HepG2 (cell line): ENCODE measurements around the gene NEDD4L. TPM values are rescaled to one million over a fixed set of nuclear protein-coding genes. Genes with fewer than 3 reads are reported as not detected.

Experiments used
- ATAC-seq: fragments of 200-7000 bp; cut with Tn5 transposase; 3 replicates; pipeline ENCODE4 v1.9.1; 2020; ENCODE audit warnings: mild to moderate bottlenecking, moderate library complexity
- BruUV-seq: library from RNA; stranded (reverse); fragments of 400-500 nt; replicated peaks from 2 replicates; lab custom pipeline; 2021; lab: Mats Ljungman, UMichigan
- CTCF ChIA-PET: fragments of 300-600 bp; formaldehyde crosslinking; extraction: SDS; loops from one replicate; lab custom pipeline; 2021; ENCODE audit warnings: low total read pairs, inconsistent platforms, low intra/inter-chr PET ratio; lab: Yijun Ruan, JAX
- POLR2A ChIA-PET: fragments of 350-600 bp; sonication (Branson Sonifier 250); formaldehyde crosslinking; loops from one replicate; lab custom pipeline; 2020; ENCODE audit warnings: antibody characterized with exemption, inconsistent platforms; lab: Yijun Ruan, JAX
- DNase-seq: peaks from one replicate; pipeline ENCODE4 v3.0.0-alpha.2; 2015; ENCODE audit warnings: low spot score
- FAIRE-seq: peaks from 3 replicates; lab custom pipeline; 2011; peaks lifted over from hg19 to GRCh38; lab: Jason Lieb, UNC
- H2AFZ ChIP-seq: one replicate; pipeline ENCODE4 v1.6.1; 2011; ENCODE audit warnings: low read length, inconsistent platforms
- H3K27ac ChIP-seq: fragments of 300-600 bp; 3 replicates; pipeline ENCODE4 v1.8.0; 2011; ENCODE audit warnings: mixed run types, mild to moderate bottlenecking, mixed read lengths, low read length, inconsistent platforms; ENCODE audit not compliant: insufficient read depth; ENCODE audit errors: extremely low read length
- H3K27me3 ChIP-seq, 2 experiments: fragments of 200-600 bp in 1 of 2; 2 replicates in 1 of 2; 3 replicates in 1 of 2; pipeline versions ENCODE4 v1.6.0 to v1.8.0; 2011; ENCODE audit warnings: low read length in 2 of 2, mild to moderate bottlenecking in 2 of 2, moderate library complexity in 2 of 2, inconsistent platforms in 1 of 2; ENCODE audit not compliant: insufficient read depth in 2 of 2, control insufficient read depth in 1 of 2
- H3K36me3 ChIP-seq, 2 experiments: fragments of 200-600 bp in 1 of 2; replicated peaks in 1 of 2; 2 replicates in 1 of 2; 3 replicates in 1 of 2; pipeline versions ENCODE4 v1.5.1 to v1.8.0; 2011; ENCODE audit warnings: low read length in 2 of 2, inconsistent platforms in 1 of 2; ENCODE audit not compliant: insufficient read depth in 2 of 2, control insufficient read depth in 1 of 2
- H3K4me1 ChIP-seq: 2 replicates; pipeline ENCODE4 v1.5.1; 2012; ENCODE audit warnings: low read length, inconsistent platforms; ENCODE audit not compliant: insufficient read depth
- H3K4me2 ChIP-seq: 2 replicates; pipeline ENCODE4 v1.6.0; 2011; ENCODE audit warnings: low read depth, low read length, inconsistent platforms
- H3K4me3 ChIP-seq, 3 experiments: fragments of 200-600 bp in 1 of 3; sonication (generic), shearing (Covaris generic) in 1 of 3; replicated peaks in 1 of 3; 2 replicates each; pipeline ENCODE4 v1.5.1; 2011 to 2016; ENCODE audit warnings: low read length in 3 of 3, inconsistent platforms in 2 of 3, low read depth in 2 of 3, mild to moderate bottlenecking in 2 of 3, control low read depth in 1 of 3, mixed read lengths in 1 of 3; ENCODE audit not compliant: insufficient read depth in 1 of 3
- H3K79me2 ChIP-seq: one replicate; pipeline ENCODE4 v1.6.1; 2011; ENCODE audit warnings: low read length, inconsistent platforms; ENCODE audit not compliant: insufficient read depth
- H3K9ac ChIP-seq: 2 replicates; pipeline ENCODE4 v1.6.0; 2011; ENCODE audit warnings: mild to moderate bottlenecking, low read depth, low read length, inconsistent platforms; ENCODE audit not compliant: insufficient read depth
- H3K9me3 ChIP-seq: 2 replicates; pipeline ENCODE4 v1.5.1; 2012; ENCODE audit warnings: mild to moderate bottlenecking, low read length
- H4K20me1 ChIP-seq: 2 replicates; pipeline ENCODE4 v1.6.0; 2011; ENCODE audit warnings: inconsistent platforms, mild to moderate bottlenecking, low read length, moderate library complexity; ENCODE audit not compliant: insufficient read depth
- EHMT2 ChIP-seq: fragments of 200-600 bp; sonication (generic); IDR thresholded peaks from 2 replicates; pipeline ENCODE4 v1.7.0; 2017; ENCODE audit warnings: antibody characterized with exemption, low read depth, low read length, borderline replicate concordance
- MAFF ChIP-seq: IDR thresholded peaks from 2 replicates; pipeline ENCODE4 v1.6.1; 2011; ENCODE audit warnings: low read depth, low read length, improper control_type of control experiment
- MYNN ChIP-seq: sonication (generic); formaldehyde crosslinking; IDR thresholded peaks from 2 replicates; pipeline ENCODE4 v1.4.0; 2020; ENCODE audit warnings: mild to moderate bottlenecking, low read depth, missing genetic modification reagents
- ZFP36 ChIP-seq: fragments of 150-350 bp; IDR thresholded peaks from 2 replicates; pipeline ENCODE4 v1.6.1; 2018; ENCODE audit warnings: borderline replicate concordance, low read length, low read depth; ENCODE audit not compliant: partially characterized antibody
- ZFYVE20 ChIP-seq: sonication (generic); formaldehyde crosslinking; IDR thresholded peaks from 2 replicates; pipeline ENCODE4 v1.8.0; 2023; ENCODE audit warnings: low read depth, mild to moderate bottlenecking, moderate library complexity, missing genetic modification reagents, borderline replicate concordance
- WGBS: methylation state at CpG from one replicate; pipeline ENCODE4 v1.1.6; 2017; ENCODE audit warnings: low lambda C conversion rate; 5-methylcytosine and 5-hydroxymethylcytosine counted together
- in situ Hi-C: cut with HindIII; loops from 2 replicates; pipeline ENCODE4 v1.10.0; 2017; ENCODE audit warnings: low pct_unique_long_range_greater_than_20kb; ENCODE audit not compliant: extremely low pct_ligation_motif_present
- intact Hi-C: fragments of 100-400 bp; cut with micrococcal nuclease; formaldehyde crosslinking; loops from one replicate; pipeline ENCODE4 v1.10.0; 2022; ENCODE audit not compliant: unreplicated experiment
- polyA plus RNA-seq, 8 experiments: library from polyadenylated mRNA; depleted of rRNA in 3 of 8; stranded (reverse) in 7 of 8; unstranded in 1 of 8; fragments of >200 nt; fragmentation: Illumina TruSeq in 4 of 8; extraction: Trizol in 4 of 8; gene quantifications; 2 replicates each; pipeline versions ENCODE4 v1.2.1 to v1.2.3, GENCODE V29; 2011 to 2016; ENCODE audit warnings: low read depth in 4 of 8, missing spikeins in 1 of 8, mixed read lengths in 1 of 8; ENCODE audit not compliant: insufficient read depth in 1 of 8
- total RNA-seq, 5 experiments: library from RNA; depleted of rRNA; stranded (reverse); fragments of >200 nt; fragmentation: Illumina TruSeq; extraction: Trizol; gene quantifications; 2 replicates each; pipeline ENCODE4 v1.2.3, GENCODE V29; 2016; ENCODE audit warnings: low read depth in 1 of 5
- TF ChIP-seq, protein P1 (sequence below): sonication (generic); formaldehyde crosslinking; IDR thresholded peaks from 2 replicates; pipeline ENCODE4 v1.4.0; 2020; ENCODE audit warnings: missing genetic modification reagents
- TF ChIP-seq, protein P2 (sequence below): IDR thresholded peaks from 2 replicates; pipeline ENCODE4 v1.6.1; 2016; ENCODE audit warnings: control low read depth

The NEDD4L gene
- total and polyA plus RNA-seq, 2 of the 13 experiments (the other 11 are each of a cell fraction or from before 2014, with no cell fraction given): 168 to 390 TPM

DNA sequence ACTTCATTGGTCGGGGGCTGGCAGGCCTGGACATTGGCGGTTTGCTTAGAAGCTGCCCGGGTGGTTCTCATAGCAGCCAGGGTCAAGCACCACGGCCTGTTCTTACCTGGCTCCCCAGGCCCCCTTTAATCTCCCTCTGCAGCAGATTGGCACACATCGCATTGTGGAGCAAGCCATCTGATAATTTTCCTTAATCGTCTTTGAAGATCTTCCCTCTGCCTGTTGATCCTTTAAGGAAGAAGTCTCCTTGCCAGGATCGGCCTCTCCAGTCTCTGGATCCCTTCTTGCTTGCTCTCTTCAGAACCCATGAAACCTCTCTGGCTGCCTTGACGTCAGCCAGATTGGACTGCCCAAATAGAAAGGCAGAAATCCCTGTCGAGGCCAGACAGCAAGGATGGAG lies 75.8 kb downstream of the NEDD4L start:
- peaks cover 27% of the 10 kb centered on the region for H3K4me1 ChIP-seq
- TF ChIP-seq MYNN (CRISPR knock-in tag) (no peak), EHMT2 (no peak), ZFYVE20 (no peak), ZFP36 (no peak), MAFF (no peak)
- TF ChIP-seq, protein P1, sequence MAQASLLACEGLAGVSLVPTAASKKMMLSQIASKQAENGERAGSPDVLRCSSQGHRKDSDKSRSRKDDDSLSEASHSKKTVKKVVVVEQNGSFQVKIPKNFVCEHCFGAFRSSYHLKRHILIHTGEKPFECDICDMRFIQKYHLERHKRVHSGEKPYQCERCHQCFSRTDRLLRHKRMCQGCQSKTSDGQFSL (CRISPR knock-in tag): no peak
- TF ChIP-seq, protein P2, sequence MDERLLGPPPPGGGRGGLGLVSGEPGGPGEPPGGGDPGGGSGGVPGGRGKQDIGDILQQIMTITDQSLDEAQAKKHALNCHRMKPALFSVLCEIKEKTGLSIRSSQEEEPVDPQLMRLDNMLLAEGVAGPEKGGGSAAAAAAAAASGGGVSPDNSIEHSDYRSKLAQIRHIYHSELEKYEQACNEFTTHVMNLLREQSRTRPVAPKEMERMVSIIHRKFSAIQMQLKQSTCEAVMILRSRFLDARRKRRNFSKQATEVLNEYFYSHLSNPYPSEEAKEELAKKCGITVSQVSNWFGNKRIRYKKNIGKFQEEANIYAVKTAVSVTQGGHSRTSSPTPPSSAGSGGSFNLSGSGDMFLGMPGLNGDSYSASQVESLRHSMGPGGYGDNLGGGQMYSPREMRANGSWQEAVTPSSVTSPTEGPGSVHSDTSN (CRISPR knock-in tag): no peak
- H3K79me2 ChIP-seq: peaks cover 17% of the 10 kb centered on the region
- peaks cover 3% of the 10 kb centered on the region; the same call in 1 of the 2 replicates for H4K20me1 ChIP-seq
- no peaks in the 10 kb centered on the region for H3K36me3 ChIP-seq
- H3K4me2 ChIP-seq: no peak overlapping the region
- CTCF ChIA-PET: no interaction called here
- in situ Hi-C loops (loop anchor here (10.0 to 25.0 kb wide), 2 partner anchors 165 to 233 kb away; no protein-coding TSS in a partner anchor), intact Hi-C loops (no loop called here)
- H3K9ac ChIP-seq: no peak overlapping the region
- BruUV-seq: no TSS peak
- no peak for FAIRE-seq
- H3K9me3 ChIP-seq: no peaks in the 10 kb centered on the region
- no peak for ATAC-seq
- no peak overlapping the region for H3K4me3 ChIP-seq
- POLR2A ChIA-PET: no interaction called here
- no peak overlapping the region for H3K27ac ChIP-seq
- no peaks in the 10 kb centered on the region for H3K27me3 ChIP-seq
- H2AFZ ChIP-seq: no peak overlapping the region
- 97% methylated on average over 5 of the region's 9 CpGs for WGBS
- DNase-seq: no peak
